ENCODE data around the gene SORCS3. TPM values are rescaled to one million over a fixed set of nuclear protein-coding genes. Genes with fewer than 3 reads are reported as not detected.

The SORCS3 gene
- polyA plus RNA-seq, 1 donor (not counting 4 experiments of a cell fraction or from before 2014, with no cell fraction given), result not detected

DNA sequence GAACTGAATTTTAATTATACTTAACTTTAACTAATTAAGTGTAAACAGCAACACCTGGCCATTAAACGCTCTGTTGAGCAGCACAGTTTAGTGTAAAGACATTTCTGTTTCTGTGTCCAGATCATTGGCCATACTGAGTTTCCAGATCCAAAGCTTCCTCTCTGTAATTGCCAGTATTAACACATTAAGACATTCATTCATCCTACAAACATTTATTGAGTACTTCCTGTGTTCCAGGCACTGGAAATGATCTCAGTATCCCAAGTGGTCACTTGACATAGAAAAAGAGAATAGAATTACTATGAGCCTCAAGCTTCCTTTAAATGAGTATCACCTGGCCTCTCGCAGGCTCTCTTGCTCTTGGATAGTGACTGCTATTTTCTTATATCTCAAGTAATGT, 618.1 kb downstream of the SORCS3 start:
- no peaks in the 10 kb centered on the region for H3K4me1 ChIP-seq (ENCODE audit: control insufficient read depth, extremely low read depth, insufficient read depth, low read length)
- no peak overlapping the region for H3K9ac ChIP-seq (ENCODE audit: control insufficient read depth, extremely low read depth, insufficient read depth, low read length)
- no peaks in the 10 kb centered on the region for H3K27me3 ChIP-seq (ENCODE audit: control insufficient read depth, extremely low read depth, insufficient read depth, low read length)
- DNase-seq (ENCODE audit: low read depth, low spot score) (no peak), FAIRE-seq (no peak)
- H2AFZ ChIP-seq (ENCODE audit: control insufficient read depth, low read length), result no peak overlapping the region
- no peaks in the 10 kb centered on the region for H3K36me3 ChIP-seq (ENCODE audit: control insufficient read depth in 2 of 2, extremely low read depth in 1 of 2, insufficient read depth in 2 of 2, low read length in 2 of 2)
- no peak for TF ChIP-seq EZH2 (IDR thresholded peaks at IDR 0.05; ENCODE audit: low read length)
- TF ChIP-seq, protein P1, sequence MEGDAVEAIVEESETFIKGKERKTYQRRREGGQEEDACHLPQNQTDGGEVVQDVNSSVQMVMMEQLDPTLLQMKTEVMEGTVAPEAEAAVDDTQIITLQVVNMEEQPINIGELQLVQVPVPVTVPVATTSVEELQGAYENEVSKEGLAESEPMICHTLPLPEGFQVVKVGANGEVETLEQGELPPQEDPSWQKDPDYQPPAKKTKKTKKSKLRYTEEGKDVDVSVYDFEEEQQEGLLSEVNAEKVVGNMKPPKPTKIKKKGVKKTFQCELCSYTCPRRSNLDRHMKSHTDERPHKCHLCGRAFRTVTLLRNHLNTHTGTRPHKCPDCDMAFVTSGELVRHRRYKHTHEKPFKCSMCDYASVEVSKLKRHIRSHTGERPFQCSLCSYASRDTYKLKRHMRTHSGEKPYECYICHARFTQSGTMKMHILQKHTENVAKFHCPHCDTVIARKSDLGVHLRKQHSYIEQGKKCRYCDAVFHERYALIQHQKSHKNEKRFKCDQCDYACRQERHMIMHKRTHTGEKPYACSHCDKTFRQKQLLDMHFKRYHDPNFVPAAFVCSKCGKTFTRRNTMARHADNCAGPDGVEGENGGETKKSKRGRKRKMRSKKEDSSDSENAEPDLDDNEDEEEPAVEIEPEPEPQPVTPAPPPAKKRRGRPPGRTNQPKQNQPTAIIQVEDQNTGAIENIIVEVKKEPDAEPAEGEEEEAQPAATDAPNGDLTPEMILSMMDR (optimal IDR thresholded peaks at IDR 0.05 in 1 of 3, IDR thresholded peaks at IDR 0.05 in 1 of 3, conservative IDR thresholded peaks at IDR 0.05 in 1 of 3; ENCODE audit: extremely low read depth in 1 of 3, insufficient read depth in 2 of 3, low read length in 3 of 3), result no peak
- H4K20me1 ChIP-seq (ENCODE audit: control insufficient read depth, extremely low read depth, insufficient read depth, low read length), result no peaks in the 10 kb centered on the region
- H3K27ac ChIP-seq (ENCODE audit: control insufficient read depth, insufficient read depth, low read length), result no peak overlapping the region
- no peak overlapping the region for H3K4me3 ChIP-seq (ENCODE audit: control insufficient read depth in 2 of 3, extremely low read depth in 1 of 3, insufficient read depth in 2 of 3, low read depth in 1 of 3, low read length in 3 of 3)
- no peaks in the 10 kb centered on the region for H3K9me3 ChIP-seq (ENCODE audit: control insufficient read depth, low read depth, low read length)
- no peaks in the 10 kb centered on the region for H3K79me2 ChIP-seq (ENCODE audit: control insufficient read depth, insufficient read depth, low read length)
- H3K4me2 ChIP-seq (ENCODE audit: control insufficient read depth, extremely low read depth, insufficient read depth, low read depth, low read length), result no peak overlapping the region
- no peaks in the 10 kb centered on the region for H3K9me1 ChIP-seq (ENCODE audit: control insufficient read depth, extremely low read depth, insufficient read depth, low read length)
- dilution Hi-C loops (cut with MboI; ENCODE audit: extremely low pct_ligation_motif_present, low sequenced_read_pairs), result no loop called here

DNA sequence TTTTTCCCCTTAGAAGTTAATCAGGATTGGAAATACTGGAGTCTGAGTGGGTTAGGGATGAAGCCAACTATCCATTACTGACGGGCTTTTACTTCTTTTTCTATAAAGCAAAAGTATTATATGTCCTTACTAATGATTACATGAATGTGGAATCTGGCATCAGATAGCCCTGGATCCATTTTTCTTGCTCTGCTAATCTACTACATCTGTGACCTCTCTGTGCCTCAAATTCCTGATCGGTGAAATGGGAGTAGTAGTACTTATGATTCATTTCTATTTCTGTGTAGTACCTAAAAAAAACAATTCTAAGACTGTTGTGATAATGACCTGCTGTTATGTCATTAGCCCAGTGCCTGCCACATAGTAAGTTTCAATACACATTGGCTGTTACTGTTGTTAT, 621.6 kb downstream of the SORCS3 start:
- H3K9me1 ChIP-seq (ENCODE audit: control insufficient read depth, extremely low read depth, insufficient read depth, low read length), result no peaks in the 10 kb centered on the region
- dilution Hi-C loops (cut with MboI; ENCODE audit: extremely low pct_ligation_motif_present, low sequenced_read_pairs), result no loop called here

More for the DNA sequence above, 621.6 kb downstream of the SORCS3 start:
- Histone ChIP-seq H4K20me1 (ENCODE audit: control insufficient read depth, extremely low read depth, insufficient read depth, low read length) (no peaks in the 10 kb centered on the region), H3K4me3 (ENCODE audit: control insufficient read depth in 2 of 3, extremely low read depth in 1 of 3, insufficient read depth in 2 of 3, low read depth in 1 of 3, low read length in 3 of 3) (no peak overlapping the region), H3K27ac (ENCODE audit: control insufficient read depth, insufficient read depth, low read length) (no peak overlapping the region), H3K27me3 (ENCODE audit: control insufficient read depth, extremely low read depth, insufficient read depth, low read length) (no peaks in the 10 kb centered on the region), H2AFZ (ENCODE audit: control insufficient read depth, low read length) (no peak overlapping the region), H3K9me3 (ENCODE audit: control insufficient read depth, low read depth, low read length) (no peaks in the 10 kb centered on the region), H3K9ac (ENCODE audit: control insufficient read depth, extremely low read depth, insufficient read depth, low read length) (no peak overlapping the region), H3K4me2 (ENCODE audit: control insufficient read depth, extremely low read depth, insufficient read depth, low read depth, low read length) (no peak overlapping the region), H3K4me1 (ENCODE audit: control insufficient read depth, extremely low read depth, insufficient read depth, low read length) (no peaks in the 10 kb centered on the region), H3K36me3 (ENCODE audit: control insufficient read depth in 2 of 2, extremely low read depth in 1 of 2, insufficient read depth in 2 of 2, low read length in 2 of 2) (no peaks in the 10 kb centered on the region), H3K79me2 (ENCODE audit: control insufficient read depth, insufficient read depth, low read length) (no peaks in the 10 kb centered on the region)
- FAIRE-seq (no peak), DNase-seq (ENCODE audit: low read depth, low spot score) (no peak)
- TF ChIP-seq, protein P1 (optimal IDR thresholded peaks at IDR 0.05 in 1 of 3, IDR thresholded peaks at IDR 0.05 in 1 of 3, conservative IDR thresholded peaks at IDR 0.05 in 1 of 3; ENCODE audit: extremely low read depth in 1 of 3, insufficient read depth in 2 of 3, low read length in 3 of 3), result no peak
- TF ChIP-seq EZH2 (IDR thresholded peaks at IDR 0.05; ENCODE audit: low read length), result no peak
